Measurements from ENCODE around the gene MPPED1. TPM values are rescaled to one million over a fixed set of nuclear protein-coding genes. Genes with fewer than 3 reads are reported as not detected.

MPPED1 gene
- total RNA-seq, 1 experiment from 2014 or later: not detected

DNA sequence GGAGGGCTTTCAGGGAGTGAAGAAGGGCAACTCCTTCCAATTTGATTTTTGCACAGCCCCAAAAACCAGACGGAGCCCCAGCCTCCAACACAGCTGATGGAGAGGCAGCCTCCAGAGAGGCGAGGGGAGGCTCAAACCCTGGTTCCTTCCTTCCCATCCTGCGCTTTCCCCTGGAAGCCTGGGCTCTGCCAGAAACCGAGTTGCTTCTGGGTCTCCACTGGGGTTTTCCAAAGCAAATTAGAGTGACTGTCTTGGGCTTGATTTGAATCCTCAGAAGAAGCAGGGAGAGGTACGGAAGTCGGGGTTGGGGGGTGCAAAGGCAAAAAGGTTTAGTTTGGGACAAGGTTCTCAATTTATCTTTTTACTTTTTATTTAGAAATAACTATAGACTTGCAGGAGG, 129.2 kb downstream of the MPPED1 start:
- no peak for DNase-seq (ENCODE audit: low read depth)

DNA sequence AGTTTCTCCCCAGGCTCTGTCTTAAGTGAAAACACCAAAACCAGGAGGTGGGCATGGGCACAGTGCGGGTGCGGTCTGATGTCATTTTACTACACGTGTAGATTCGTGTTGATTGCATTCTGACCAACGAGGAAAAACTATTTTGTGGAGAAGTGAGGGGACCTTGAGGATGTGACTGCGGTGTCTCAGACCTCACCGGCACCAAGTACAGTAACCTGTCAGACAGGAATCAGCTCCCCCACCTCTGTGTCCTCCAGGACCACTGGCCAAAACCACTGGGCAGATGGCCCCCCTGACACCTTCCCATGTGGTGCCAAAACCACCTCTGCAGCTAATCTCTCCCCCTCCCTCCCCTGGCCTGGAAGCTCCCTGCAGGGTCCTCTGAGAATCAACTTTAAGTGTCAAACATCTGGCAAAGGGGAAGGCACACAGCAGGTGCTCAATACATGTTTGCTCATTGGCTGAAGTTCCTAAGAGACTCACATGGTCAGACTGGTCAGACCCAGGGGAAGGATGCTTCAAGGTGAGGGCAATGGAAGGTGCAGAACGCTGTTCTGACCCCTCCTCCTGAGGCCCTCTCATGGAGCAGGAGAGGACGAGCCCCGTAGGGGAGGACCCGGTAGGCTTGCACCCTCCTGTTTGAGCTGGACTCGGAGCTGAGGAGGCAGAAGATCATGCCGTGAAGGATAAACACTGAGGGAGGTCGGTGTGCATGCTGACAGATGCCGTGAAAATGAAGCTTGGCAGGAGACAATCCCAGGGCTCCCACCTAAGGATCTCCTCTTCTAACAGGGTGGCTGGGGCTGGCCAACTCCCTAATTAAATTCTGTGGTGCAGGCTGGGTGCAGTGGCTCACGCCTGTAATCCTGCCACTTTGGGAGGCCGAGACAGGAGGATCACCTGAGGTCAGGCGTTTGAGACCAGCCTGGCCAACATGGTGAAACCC, 129.9 kb downstream of the MPPED1 start:
- DNase-seq (ENCODE audit: low read depth): no peak

DNA sequence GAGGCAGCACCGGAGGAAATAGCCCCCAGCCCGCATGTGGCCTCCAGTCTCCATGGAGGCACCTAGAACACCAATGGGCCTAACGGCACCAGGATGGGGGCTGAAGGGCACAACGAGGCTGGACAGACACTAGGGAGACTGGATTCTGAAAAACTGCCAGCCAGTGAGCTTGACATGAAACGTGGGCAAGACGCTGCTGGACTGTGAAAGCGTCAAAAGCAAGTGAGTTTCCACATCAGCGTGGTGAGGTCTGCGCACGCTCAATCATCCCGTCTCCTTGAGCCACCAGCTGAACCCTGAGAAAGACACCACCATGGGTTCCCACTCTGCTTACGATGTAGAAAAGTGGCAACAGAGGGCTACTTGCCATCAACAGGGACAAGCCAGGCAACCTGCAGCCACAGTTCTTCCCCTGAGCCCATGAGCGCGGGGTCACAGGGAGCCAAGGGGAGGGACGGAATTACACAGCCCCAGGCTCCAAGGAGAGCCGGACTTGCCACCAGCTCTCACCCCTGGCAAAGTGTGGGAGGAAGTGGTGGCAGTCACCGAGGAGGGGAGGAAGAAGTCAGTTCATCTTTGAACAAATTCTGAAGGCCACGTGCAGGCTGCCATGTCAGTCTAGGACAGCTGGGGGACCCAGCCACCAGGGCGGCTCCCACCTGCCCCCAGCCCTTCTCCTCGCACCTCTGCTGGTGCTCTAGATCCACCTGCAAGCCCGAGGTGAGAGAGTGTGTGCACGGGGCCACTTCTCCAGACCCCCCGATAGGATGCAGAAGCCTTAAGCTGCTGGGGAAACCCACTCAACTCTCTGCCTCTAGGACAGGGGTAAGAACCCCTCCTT, 131.1 kb downstream of the MPPED1 start:
- DNase-seq (ENCODE audit: low read depth): no peak

GRCh38 chr22:43543522-43544288, 131.9 kb downstream of the MPPED1 start:
- DNase-seq (ENCODE audit: low read depth): no peak

DNA sequence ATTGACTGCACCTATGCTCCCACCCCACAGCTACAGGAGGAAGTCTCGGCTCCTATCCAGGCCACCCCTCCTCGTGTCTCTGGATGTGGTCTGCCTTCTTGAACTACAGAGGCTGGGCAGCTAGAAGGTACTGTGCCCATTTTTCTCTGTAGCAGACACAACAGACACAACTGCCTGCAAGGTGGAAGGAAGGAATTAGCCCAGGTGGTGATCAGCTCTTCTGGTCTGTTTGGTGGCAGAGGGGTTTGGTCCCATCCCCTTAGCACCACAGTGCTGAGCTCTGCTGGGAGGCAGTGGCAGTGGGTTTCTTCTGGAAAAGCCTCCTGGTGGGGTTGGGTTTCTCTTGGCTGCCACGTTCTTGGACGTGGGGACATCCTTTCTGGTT, 132.5 kb downstream of the MPPED1 start:
- no peak for DNase-seq (ENCODE audit: low read depth)

DNA sequence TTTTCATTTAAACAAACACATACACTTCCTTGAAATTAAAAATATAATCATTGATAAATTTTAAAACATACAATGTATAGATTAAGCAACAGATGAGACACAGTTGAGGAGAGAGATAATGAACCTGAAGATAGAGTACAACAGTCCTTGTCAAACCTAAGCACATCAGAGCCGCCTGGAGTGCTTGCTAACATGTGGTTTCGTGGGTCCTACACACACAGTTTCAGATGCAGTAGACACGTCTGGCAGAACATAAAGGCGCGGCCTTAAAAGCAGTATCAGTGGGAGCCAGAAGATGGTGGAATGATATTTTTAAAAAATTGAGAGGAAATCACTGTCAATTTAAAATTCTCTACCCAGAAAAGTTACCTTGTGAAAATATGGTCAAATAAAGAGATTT, 134.4 kb downstream of the MPPED1 start:
- no peak for DNase-seq (ENCODE audit: low read depth)

DNA sequence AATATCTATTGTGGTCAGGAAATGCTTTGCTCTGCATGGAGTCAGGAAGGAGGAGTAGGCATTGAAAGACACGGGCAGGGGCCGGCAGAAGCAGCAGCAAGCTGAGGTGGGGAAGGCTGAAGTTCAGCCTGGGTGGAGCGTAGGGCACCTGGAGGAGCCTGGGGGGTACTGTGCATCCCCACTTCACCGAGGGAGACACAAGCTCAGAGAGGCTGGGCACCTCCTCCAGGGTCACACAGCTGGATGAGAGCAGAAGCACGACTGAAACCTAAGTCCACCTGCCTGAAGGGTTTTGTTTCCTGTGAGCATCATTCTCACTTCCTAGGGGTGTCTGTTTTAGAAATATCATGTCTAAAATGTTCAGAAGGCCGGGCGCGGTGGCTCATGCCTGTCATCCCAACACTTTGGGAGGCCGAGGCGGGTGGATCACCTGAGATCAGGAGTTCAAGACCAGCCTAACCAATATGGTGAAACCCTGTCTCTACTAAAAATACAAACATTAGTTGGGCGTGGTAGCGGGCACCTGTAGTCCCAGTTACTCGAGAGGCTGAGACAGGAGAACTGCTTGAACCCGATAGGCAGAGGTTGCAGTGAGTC, 138.3 kb downstream of the MPPED1 start:
- DNase-seq (ENCODE audit: low read depth): no peak

- no peak for DNase-seq (ENCODE audit: low read depth)
Measured at GRCh38 chr22:43550672-43551071, 138.9 kb downstream of the MPPED1 start.

- DNase-seq (ENCODE audit: low read depth): no peak
Measured at GRCh38 chr22:43553451-43554258, 141.8 kb downstream of the MPPED1 start.

- no peak for DNase-seq (ENCODE audit: low read depth)
Measured at GRCh38 chr22:43554259-43554636, 142.4 kb downstream of the MPPED1 start.

DNA sequence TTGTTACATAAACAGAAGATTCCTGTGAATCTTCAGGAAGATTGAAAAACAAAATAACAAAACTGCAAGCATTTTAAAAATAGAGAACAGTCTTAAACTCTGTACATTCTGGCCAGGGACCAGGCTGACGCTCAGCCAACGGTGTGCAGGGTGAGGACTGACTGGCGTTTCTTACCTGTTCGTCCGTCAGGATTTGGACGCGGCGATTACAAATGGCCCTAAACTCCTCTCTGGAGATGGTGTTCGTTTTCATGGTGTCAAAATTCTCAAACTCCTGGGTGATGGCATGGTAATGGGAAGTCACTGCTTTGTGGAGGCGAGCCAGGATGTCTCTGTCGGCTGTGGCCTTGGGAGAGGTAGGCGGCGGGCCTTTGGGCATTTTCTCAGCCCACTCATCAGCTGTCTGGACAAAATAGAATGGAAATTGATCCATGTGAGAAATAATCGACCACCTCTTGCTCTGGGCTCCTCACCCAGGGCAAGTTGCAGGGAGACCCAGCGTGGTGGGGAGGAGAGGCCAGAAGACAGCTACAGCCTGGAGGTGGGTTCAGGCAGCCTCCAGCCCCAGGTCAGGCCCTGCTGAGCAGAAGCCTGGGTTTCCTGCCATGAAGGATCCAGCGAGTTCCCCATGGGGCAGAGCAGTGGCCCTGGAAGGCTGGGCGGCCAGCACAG, 143.0 kb downstream of the MPPED1 start:
- DNase-seq (ENCODE audit: low read depth): no peak

DNA sequence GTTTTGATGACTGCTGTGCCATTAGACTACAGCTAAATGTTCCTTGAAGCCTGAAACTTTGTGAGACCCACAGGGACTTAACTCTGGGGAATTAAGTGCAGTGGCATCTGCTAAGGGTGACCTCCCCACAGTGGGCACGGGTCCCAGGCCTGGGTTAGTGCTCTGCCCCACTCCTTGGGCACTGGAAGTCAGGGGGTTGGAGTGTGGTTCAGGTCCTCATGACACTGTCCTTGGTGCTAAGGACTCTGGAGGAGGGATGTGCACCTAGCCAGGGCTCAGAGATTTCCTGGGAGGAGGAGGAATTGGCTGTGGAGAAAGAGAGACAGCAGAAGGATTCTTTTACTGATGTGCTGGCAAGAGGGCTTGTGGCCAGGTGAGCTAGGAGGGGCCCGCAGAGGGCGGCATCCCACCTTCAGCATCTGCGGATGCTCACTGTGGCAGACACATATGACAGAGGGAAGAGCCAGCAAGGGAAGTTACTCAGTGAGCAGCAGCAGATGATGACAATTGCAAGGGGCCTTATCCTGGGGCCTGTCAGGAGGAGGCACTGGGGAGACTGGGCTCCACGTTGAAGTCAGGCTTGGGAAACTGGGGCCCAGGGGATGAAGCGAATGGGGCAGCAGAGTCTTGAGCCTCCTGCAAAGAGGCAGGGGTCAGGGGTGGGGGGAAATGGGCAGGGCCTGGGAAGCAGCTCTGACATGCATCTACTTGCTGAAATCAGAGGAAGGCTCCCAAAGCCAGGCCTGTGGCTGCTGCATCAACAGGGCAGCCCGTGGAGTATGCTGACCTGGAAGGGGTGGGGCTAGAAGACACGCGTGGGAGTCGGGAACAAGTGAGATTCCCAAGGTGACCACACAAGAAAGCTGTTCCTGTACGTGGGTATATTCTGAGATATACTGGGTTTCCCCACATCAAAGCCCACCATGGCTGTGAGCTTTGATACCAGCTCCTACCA, 144.0 kb downstream of the MPPED1 start:
- no peak for DNase-seq (ENCODE audit: low read depth)

Other genes starting within 250 kb of the MPPED1 start
- 13.6 and 21.6 TPM in 2 replicates for gene TTLL12, start 224.9 kb upstream of the MPPED1 start, total RNA-seq (2014; rRNA removed; shearing (Covaris generic))
- gene SCUBE1, start 68.6 kb upstream of the MPPED1 start, total RNA-seq (2014; rRNA removed; shearing (Covaris generic)): 11.5 and 17.4 TPM in 2 replicates

All from M059J (cell line).